Adrenal gland (tissue), 5 donors: ENCODE measurements around the gene SEPTIN8.

Source experiments
- POLR2A ChIP-seq, 2 donors: fragments of 450-650 bp; IDR thresholded peaks; one replicate each; pipeline ENCODE4 v1.6.1; 2017; ENCODE audit warnings: antibody characterized with exemption in 2 of 2, mild to moderate bottlenecking in 2 of 2, moderate library complexity in 1 of 2
- TF ChIP-seq, protein P1 (sequence below), 6 experiments: fragments of 450-650 bp in 4 of 6; fragments of 200-600 bp in 2 of 6; sonication (generic) in 1 of 6; IDR thresholded peaks; 1 replicate in 5 of 6; 2 replicates in 1 of 6; pipeline versions ENCODE4 v1.5.1 to v1.8.0; 2016 to 2021; ENCODE audit warnings: antibody characterized with exemption in 6 of 6, mild to moderate bottlenecking in 2 of 6, moderate library complexity in 1 of 6
- donor health status: DM: no; HTN: no; CAD: no.

GRCh38 chr5:132776938-132777208 lies 166 bp downstream of the SEPTIN8 start:
- no peak for TF ChIP-seq POLR2A (IDR thresholded peaks at IDR 0.05)
- TF ChIP-seq, protein P1, sequence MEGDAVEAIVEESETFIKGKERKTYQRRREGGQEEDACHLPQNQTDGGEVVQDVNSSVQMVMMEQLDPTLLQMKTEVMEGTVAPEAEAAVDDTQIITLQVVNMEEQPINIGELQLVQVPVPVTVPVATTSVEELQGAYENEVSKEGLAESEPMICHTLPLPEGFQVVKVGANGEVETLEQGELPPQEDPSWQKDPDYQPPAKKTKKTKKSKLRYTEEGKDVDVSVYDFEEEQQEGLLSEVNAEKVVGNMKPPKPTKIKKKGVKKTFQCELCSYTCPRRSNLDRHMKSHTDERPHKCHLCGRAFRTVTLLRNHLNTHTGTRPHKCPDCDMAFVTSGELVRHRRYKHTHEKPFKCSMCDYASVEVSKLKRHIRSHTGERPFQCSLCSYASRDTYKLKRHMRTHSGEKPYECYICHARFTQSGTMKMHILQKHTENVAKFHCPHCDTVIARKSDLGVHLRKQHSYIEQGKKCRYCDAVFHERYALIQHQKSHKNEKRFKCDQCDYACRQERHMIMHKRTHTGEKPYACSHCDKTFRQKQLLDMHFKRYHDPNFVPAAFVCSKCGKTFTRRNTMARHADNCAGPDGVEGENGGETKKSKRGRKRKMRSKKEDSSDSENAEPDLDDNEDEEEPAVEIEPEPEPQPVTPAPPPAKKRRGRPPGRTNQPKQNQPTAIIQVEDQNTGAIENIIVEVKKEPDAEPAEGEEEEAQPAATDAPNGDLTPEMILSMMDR (IDR thresholded peaks at IDR 0.05) = no peak
